Glomerular visceral epithelial cell (primary cell): ENCODE results near the gene FXYD6.

Source experiments
- DNase-seq: peaks from one replicate; pipeline ENCODE4 v3.0.0-alpha.2; 2016; ENCODE audit errors: extremely low spot score

FXYD6 gene

GRCh38 chr11:117830674-117831351 is 45.6 kb downstream of the FXYD6 start:
- DNase-seq = no peak

DNA sequence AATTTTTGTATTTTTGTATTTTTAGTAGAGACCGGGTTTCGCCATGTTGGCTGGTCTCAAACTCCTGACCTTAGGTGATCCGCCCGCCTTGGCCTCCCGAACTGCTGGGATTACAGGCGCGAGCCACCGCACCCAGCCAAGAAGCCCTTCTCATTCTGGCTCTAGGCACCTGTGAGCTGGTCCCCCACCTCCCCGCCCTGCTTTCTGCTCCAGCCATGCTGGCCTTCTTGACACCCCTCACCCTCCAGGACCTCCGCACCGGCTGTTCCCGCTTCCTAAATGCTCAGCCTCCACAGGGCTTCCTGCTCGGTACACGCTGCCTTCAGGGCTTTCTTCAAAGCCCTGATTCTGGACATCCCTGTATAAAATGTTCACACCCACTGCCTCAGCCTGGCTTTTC is 46.4 kb downstream of the FXYD6 start:
- DNase-seq = no peak

DNA sequence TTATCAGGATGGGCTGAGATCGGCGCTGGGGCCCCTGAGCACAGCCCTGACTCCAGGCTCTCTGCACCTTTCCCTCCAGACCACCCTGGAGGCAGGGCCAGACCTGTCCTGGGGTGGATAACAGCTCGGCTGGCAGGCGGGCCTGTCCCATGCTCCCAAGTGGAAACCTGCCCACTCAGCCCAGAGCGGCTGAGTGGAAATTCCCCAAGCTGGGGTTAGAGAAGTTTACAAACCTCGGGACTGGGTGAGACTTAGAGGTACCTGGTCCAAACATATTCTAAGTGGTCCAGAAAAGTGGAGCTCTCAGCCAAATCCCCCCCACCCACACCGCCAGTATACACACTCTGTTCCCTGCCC is 47.1 kb downstream of the FXYD6 start:
- peak; percentile 8 for DNase-seq

DNA sequence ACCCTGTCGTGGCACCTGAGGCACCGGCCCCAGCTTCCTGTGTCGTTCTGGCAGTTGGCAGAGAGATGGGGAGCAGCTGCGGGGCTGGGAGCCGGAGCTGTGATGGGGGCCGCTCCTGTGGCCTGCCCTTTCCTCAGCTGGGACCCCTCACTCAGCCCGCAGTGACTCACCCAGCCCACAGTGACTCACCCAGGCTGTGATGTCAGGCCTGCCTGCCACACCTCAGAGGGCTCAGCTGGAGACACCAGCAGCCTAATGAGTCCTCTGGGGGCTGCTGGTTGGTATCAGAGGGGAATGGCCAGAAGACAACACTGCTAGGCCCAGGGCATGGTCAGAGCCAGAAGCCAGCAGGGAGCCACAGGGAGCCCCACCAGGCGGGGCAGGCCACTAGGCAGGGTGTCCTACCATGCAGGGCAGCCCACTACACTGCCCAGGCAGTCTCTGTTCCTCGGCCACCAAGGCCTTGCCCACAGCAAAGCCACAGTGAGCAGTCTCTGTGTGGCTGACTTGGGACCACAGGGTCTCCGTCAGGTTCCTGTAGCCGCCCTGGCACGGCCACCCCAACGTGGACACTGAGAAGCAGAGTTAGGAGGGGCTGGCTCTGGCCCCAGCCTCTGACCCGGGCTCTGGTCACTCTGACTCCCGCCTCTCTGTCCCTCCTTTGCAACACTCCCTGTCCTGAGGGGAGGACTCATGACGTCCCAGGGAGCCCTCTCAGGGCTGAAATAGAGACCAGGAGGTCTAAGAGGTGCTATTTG is 47.7 kb downstream of the FXYD6 start:
- peak; percentile 89 for DNase-seq

GRCh38 chr11:117827521-117828511 is 48.6 kb downstream of the FXYD6 start:
- DNase-seq = no peak

GRCh38 chr11:117826832-117827231 is 49.6 kb downstream of the FXYD6 start:
- peak; percentile 41 for DNase-seq

DNA sequence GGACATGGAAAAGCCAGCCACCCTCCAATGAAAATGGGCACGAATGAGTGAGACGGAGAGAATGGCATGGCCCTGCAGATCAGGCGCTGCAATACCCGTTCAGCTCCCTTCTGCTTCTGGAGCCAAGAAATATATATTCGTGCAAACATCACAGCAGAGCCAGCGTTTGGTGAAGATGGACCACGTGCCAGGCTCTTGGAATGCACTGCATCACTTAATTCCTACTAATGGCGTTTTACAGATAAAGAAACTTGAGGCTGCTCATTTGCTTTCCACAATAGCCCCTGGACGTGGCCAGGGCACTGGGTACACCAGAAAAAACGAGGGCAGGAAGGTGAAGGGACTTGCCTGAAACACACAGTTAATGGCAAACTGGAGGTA is 50.3 kb downstream of the FXYD6 start:
- no peak for DNase-seq

DNA sequence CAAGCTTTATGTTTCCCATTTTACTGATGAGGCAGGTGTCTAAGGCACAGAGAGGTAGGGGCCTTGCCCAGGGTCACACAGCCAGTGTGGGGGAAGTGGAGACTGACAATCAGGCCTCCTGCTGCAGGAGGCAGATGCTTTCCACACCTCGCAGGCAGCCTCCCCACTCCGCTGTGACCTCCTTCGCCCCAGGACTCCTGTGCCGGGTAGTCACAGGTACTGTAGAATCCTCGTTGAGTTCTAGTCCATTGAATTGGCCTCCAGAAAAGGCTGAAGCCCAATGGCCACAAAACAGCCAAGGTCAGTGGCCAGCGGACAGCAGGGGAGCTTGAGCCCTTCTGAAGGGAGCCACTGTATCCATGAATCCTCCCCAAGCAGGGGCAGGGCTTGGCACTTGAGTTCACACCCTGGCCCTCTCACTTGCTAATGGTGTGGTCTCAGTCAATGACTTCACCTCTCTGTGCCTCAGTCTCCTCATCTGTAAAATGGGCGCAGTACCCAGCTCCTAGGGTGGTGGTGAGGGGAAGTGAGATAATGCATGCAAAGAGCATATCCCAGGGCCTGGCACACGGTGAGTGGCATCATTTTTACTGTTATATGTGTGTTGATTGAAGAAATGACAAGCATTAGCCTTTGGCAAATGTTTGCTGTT is 50.8 kb downstream of the FXYD6 start:
- no peak for DNase-seq

DNA sequence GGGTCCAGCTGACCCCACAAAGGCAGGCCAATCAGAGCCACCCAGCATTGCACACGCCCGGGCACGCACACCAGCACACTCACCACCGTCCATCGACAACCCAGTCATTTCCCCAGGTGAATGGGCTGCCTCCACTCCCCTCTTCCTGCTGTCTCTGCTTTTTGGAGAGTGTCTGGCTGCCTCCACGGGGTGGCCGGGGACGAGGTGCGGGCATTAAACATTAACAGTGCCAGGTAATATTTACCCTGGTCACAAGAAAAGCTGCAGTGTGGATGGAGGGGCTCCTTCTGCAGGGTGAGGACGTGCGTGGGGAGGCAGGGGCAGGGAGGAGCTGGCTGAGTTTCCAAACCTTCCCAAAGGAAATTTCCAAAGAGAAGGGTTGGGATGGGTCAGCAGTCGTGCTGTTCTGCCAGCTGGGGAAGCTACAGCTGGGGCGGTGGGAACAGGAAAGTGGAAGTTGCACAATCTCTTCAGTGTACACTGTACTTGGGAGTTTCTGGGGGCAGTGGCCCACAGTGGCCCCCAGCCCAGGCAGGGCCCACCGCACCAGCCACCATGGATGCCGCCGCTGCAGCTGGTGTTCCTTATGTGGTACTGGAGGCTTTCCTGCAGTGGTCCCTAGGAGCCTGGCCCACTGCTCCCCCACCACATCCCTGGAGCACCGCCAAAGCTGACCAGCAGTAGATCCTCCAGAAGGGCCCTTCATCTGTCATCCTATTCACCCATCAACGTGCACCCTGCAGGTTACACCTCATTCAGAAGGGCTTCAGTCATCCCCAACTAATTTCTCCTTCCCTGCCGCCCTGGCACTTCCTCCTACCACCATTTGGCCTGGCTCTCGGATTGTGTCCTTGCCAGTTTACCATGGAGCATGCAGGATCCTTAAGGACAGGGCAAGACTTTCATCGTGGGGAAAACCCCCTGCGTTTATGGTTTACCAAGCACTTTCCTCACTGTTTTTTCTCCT is 51.6 kb downstream of the FXYD6 start, which contains the start of gene FXYD2:
Gene FXYD2, minus strand, starts transcription at position 174 of the 967 bp plus-strand sequence. Its CDS starts 66 bp downstream, at position 108.
- DNase-seq = peak; percentile 59

DNA sequence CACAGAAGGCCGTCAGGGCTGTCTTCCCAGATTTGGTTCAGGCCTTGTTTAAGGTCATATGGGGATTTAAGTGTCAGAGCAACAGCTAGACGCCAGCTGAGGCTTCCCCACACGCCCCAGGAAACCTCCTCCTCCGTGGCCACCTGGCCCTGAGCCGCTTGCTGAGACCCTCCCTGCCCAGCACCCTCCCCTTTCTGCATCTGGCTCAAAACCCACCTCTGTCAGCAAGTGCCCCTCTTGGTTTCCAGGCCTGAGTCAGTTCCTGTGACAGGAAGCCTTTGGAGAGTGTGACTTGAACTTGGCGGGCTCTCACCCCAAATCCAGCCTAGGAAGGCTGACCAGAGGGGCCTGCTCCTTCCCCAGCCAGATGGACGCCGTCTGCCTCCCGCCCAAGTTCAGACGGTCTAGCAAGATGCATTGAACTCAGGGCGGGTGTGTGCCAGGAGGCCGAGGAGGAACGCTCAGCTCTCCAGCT is 52.5 kb downstream of the FXYD6 start:
- peak; percentile 12 for DNase-seq

DNA sequence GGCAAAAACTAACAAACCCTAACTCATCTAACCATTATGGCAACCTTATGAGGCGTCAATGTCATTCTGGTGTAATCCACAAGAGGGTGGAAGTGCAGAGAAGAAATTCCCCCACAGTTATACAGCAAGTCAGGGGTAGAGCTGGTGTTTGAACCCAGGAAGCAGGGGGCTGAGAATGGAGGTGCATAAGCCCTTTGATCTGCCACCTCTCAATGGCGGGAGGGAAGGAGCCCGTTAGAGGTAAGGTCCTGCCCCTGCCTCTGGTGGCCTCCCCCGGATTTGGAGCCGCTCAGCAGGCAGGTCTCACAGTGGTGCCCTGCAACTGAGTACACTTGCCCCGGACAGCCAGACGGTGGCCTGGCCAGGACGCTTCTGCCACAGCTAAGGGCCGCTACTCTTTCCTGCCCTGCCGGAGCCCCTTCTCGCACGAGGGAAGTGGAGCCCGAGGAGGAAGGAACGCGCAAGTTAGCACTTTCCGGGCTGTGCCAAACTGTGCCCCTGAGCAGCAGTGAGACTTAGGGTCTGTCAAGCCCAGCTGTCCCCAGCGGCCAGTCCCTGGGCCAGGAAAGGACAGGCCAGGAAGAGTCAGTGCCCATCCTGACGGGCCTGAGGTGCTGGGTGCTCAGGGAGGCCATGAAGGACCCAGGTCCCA is 53.0 kb downstream of the FXYD6 start:
- DNase-seq = peak; percentile 42

DNA sequence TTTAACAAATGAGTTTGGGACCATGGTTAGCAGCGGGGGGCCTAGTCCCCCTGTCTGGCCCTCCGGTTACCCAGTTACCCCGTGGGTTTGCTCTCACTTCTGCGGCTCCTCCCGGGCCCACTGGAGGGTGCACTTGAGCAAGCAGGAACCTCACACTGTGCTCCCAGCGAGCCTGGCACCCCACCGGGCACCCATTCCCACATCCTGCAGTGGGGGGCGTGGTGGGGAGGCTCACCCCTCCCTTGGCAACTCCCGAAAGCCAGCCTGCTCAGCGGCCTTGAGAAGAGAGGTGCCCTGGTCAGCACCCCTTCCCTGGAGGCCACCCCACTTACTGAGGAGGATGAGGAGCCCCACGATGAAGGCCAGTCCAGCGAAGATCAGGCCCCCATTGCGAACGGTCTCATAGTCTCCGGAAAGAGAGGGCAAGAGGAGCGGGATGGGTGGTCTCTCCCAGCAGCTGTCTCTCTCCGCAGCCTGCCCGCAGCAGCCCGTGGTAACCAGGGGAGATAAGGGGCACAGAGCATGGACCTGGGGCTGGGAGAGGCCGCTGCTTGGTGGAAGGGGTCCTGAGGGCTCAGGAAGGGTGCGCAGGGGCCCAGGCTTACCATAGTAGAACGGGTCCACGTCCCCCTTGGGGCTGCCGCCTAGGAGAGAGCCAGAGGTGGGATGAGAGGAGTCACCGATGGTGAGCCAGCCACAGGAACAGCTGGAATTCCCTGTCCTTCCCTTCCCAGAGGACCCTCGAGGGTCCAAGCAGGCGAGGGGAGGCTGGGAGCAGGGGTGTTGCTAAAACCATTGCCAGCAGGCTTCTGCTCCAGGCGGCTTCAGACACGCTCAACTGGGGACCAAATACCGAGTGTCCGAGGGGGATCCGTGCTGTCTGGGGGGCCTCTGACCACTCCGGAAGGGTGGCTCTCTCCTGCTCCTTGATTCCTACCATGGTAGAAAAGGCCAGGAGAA is 54.1 kb downstream of the FXYD6 start:
- DNase-seq = peak; percentile 52

DNA sequence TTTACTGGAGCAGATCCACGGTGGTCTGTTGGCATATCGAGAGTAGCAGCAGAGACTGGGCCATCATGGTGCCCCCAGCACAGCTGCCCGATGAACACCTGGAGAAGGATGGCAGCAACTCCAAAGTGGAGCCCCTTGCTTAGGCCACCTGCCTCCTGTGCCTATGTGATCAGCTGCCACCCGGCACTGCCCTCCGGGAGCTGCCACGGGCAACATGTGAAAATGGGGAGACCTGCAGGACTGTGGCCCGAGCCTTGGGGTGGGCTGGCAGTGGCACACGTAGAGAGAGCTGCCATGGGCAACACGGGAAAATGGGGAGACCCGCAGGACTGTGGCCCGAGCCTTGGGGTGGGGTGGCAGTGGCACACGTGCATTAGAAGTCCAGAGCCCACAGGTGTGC is 55.0 kb downstream of the FXYD6 start:
- no peak for DNase-seq

- no peak for DNase-seq
Observed at GRCh38 chr11:117820516-117820915, 55.9 kb downstream of the FXYD6 start.

DNA sequence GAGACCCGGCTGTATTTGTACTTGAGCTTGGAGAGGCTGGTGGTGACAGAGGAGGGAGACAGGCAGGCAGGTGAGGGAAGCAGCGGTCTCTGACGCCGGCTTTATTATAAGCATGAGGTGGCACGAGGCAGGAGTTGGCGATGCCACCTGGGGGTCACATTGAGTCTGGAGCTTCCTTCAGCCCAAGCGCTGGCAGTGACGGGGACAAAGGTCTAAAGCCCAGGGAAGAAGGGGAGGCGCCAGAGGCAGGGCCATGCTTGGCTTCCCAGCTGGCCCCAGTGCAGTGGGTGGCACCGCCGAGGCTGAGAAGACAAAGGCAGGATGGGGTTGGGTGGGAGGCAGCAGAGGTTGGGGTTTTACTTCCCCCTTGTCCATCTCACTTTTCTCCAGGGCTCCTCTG is 56.4 kb downstream of the FXYD6 start:
- no peak for DNase-seq

DNA sequence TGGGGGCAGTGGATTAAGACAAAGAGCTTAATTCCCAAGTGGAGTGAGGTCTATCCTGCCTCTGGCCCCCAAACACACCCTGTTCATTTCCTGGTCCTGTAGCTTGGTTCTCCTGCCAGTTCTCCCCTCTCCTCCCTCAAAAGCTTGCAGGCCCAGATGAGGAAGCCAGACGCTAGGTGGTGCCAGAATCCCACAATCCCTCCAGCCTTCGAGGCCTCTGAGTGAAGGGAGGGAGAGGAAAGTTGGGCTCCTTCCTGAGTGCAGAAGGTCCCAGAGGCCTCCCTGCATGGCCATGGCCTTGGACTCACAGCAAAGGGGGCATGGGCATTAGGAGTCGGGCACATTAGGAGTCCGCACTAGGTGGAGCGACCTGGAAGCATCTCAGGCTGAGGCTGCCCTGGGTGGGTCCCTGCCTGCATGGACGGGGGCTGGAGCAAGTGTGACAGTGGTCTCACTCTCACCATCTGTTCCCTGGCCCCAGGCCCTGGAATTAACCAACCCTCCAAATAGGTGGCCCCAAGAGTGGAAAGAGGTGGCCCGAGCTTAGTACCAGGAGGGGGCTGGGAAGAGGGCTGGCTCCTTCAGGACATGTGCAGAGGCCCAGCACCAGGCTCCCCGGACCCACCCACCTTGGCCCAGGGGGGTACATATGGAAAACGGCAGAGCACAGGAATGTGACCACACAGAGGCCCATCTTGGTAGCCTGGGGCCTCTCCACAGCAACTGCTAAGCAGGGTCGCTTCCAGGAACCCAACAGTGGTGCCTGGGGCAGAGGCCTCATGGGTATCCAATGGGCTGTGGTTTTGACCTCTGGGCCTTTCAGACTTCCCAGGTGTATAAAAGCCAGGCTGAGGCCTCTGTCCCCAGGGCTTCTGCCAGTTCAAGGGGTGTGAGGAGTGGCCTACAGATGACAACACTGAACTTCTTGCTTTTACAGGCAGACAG is 57.1 kb downstream of the FXYD6 start:
- peak; percentile 41 for DNase-seq

- peak; percentile 67 for DNase-seq
Observed at GRCh38 chr11:117818041-117818873, 58.2 kb downstream of the FXYD6 start.
